ENCODE results near the gene ATP6V0D1.

ATP6V0D1 gene

DNA sequence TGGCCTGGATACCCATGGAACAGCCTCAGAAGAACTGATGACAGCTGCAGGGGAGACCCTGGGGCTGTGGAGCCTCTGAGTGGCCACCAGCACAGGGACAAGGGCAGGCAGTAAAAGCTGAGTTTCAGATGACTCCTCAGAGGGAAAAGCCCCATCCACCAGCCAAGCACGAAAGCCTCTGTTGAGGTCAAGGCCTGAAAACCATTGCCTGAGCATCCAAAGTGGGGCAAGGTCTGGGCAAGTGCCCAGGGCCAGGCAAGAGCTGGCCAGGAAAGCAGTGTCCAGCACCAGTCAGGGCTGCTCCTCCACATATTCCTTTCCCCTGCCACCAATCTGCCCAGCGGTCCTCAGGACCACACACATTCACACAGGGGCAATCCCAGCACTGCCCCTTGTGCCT is 16.4 kb downstream of the ATP6V0D1 start:
- no peak overlapping the region for H3K27ac ChIP-seq
- TF ChIP-seq, protein P1, sequence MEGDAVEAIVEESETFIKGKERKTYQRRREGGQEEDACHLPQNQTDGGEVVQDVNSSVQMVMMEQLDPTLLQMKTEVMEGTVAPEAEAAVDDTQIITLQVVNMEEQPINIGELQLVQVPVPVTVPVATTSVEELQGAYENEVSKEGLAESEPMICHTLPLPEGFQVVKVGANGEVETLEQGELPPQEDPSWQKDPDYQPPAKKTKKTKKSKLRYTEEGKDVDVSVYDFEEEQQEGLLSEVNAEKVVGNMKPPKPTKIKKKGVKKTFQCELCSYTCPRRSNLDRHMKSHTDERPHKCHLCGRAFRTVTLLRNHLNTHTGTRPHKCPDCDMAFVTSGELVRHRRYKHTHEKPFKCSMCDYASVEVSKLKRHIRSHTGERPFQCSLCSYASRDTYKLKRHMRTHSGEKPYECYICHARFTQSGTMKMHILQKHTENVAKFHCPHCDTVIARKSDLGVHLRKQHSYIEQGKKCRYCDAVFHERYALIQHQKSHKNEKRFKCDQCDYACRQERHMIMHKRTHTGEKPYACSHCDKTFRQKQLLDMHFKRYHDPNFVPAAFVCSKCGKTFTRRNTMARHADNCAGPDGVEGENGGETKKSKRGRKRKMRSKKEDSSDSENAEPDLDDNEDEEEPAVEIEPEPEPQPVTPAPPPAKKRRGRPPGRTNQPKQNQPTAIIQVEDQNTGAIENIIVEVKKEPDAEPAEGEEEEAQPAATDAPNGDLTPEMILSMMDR (conservative IDR thresholded peaks at IDR 0.05): no peak

DNA sequence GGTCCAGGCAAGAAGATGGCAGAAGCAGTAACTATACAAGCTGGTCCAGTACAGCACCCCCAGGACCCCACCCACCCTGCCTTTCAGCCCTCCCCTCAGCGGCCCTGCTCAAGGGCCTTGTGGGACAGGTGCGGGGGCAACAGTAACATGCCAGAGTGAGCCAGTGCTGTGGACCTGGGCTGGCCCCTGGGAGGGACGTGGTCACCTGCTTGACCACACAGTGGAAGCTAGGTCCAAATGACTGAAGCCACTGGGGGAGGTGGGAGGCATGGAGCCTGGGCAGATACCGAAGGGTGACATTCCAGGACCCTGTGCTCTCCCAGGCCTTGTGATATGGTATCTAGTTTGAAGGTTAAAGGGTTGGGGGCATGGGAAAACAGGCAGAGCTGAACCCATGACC is 17.3 kb downstream of the ATP6V0D1 start:
- TF ChIP-seq, protein P1 (conservative IDR thresholded peaks at IDR 0.05): no peak

DNA sequence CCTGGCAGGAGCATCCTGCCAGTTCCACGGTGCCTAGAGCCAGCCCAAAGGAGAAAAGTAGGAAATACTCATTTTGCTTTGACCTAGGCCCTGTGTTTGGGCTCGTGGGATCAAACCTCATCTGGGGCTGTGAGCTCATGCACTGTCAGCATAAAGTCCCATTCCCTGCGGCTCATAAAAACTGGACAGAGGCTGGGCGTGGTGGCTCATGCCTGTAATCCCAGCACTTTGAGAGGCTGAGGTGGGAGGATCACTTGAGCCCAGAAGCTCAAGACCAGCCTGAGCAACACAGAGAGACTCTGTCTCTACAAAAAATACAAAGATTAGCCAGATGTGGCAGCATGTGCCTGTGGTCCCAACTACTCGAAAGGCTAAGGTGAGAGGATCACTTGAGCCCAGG is 17.9 kb downstream of the ATP6V0D1 start:
- H3K27ac ChIP-seq: peak overlapping the region; percentile 62

More for the DNA sequence above, 17.3 kb downstream of the ATP6V0D1 start:
- peak overlapping the region; percentile 62; the same call in 1 of the 2 replicates for H3K27ac ChIP-seq

DNA sequence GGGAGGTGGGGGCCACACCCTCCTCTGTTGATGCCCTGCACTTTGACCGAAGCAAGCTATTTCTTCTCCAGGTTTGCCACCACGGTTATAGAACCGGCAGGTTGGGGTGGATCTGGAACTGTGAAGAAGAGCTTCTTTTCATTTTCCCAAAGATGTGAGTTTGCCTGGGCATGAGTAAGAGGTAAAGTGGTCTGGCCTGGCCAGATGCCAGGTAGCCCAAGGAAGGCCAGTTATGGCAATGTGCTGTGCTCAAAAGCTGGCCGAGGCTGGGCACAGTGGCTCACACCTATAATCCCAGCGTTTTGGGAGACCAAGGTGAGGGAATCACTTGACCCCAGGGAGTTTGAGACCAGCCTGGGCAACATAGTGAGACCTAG is 18.7 kb downstream of the ATP6V0D1 start:
- peak overlapping the region; percentile 62 for H3K27ac ChIP-seq
- TF ChIP-seq, protein P1 (conservative IDR thresholded peaks at IDR 0.05): no peak

More for the DNA sequence above, 17.9 kb downstream of the ATP6V0D1 start:
- TF ChIP-seq, protein P1 (conservative IDR thresholded peaks at IDR 0.05): no peak

DNA sequence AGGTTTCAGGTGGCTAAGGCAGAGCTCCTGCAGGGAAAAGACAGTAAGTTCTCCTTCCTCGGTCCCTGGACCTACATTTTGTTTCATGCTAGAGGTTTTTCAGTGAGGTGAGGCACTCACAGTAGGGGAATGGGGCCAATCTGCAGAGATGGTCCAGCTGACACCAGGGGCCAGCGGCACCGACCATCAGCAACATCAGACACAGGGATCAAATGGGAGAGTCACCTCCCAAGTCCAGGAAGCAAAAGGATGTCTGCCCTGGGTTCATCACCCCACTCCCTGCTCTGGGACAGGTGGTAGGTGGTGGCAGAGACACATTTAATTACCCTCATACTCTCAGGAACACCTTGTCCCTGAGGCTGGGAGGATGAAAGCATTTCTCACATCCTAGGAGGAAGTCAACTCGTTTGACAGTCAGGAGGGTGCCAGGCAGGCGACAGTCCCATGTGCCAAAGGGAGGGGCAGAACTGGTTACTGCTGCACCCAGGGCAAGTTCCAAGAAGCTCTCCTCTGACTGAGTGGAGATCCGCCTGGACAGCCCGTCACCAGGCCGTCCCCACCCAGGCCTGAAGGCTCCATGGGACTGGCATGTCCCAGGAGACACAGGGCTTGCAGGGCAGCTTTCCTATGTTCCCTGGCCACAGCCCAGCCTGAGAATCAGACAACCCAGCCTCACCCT is 19.2 kb downstream of the ATP6V0D1 start:
- peak overlapping the region; percentile 62 for H3K27ac ChIP-seq
- TF ChIP-seq, protein P1 (conservative IDR thresholded peaks at IDR 0.05): no peak

DNA sequence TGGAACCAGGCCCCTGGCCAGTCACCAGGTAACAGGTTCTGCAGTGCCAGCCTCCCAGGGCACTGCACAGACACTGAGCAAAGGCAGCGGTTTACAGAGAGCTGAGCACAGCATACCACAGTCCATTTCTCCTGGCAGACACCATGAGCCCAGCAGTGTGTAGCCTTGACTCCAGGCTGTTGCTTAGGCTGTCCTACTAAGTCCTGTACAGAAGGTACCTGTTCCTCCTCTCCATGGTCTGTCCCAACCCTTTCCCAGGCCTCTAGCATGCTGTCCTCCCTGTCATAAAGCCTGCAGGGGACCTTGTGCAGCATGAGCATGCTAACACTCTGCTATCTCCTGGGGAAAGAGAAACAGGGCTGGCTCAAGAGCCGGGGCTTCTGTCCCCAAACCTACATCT is 20.0 kb downstream of the ATP6V0D1 start:
- TF ChIP-seq, protein P1 (conservative IDR thresholded peaks at IDR 0.05): no peak

DNA sequence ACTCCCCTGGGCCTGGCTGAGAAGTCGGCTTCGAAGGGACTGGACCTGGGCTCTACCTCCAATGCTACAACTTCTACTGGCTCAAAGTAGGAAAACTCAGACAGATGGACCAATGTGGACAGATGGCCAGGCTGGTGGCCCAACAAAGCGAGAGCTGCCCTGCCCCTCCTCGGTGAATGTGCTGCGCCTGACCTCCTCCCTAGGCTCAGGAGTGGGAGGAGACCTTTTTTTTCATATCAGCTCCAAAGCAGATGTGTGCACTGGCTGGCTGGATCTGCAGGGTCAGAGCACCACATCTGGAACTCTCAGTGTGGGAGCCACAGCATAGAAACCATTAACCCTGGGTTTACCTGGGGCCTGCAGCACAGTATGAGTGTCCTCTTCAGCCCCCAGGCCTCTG is 20.8 kb downstream of the ATP6V0D1 start:
- peak overlapping the region; percentile 62 for H3K27ac ChIP-seq
- TF ChIP-seq, protein P1 (conservative IDR thresholded peaks at IDR 0.05): no peak

More for the DNA sequence above, 20.0 kb downstream of the ATP6V0D1 start:
- H3K27ac ChIP-seq: peak overlapping the region; percentile 62
